ENCODE results near the gene TMCO4. TPM values are rescaled to one million over a fixed set of nuclear protein-coding genes. Genes with fewer than 3 reads are reported as not detected.
"Not testable (repeated sequence)": the region's sequence is repeated elsewhere in the genome, so short reads cannot be mapped to it uniquely, and the experiment has no call there.

Gene TMCO4
- total RNA-seq, 1 donor from 2014 or later, result 28.7 TPM

GRCh38 chr1:19817160-19817559 is 17.4 kb upstream of the TMCO4 start:
- intact Hi-C loops (cut with DNase I), result no loop called here

GRCh38 chr1:19816737-19817086 is 17.0 kb upstream of the TMCO4 start:
- H3K4me3 ChIP-seq; DNase-seq (ENCODE audit: extremely low spot score in 2 of 2); H3K9me3 ChIP-seq; H3K27me3 ChIP-seq; H3K4me1 ChIP-seq; H3K27ac ChIP-seq; intact Hi-C loops (cut with DNase I); H3K36me3 ChIP-seq: not testable (repeated sequence)

More at GRCh38 chr1:19817160-19817559, 17.4 kb upstream of the TMCO4 start:
- H3K4me1 ChIP-seq, result no peaks in the 10 kb centered on the region
- H3K4me3 ChIP-seq, result no peak overlapping the region
- no peaks in the 10 kb centered on the region for H3K36me3 ChIP-seq
- H3K9me3 ChIP-seq, result no peaks in the 10 kb centered on the region
- TF ChIP-seq CTCF (IDR thresholded peaks at IDR 0.05) (no peak), POLR2AphosphoS5 (IDR thresholded peaks at IDR 0.05; ENCODE audit: insufficient read depth in 1 of 2, low read depth in 1 of 2) (no peak), POLR2A (IDR thresholded peaks at IDR 0.05) (no peak)
- no peaks in the 10 kb centered on the region for H3K27me3 ChIP-seq
- no peak for DNase-seq (ENCODE audit: extremely low spot score in 2 of 2)
- no peak overlapping the region for H3K27ac ChIP-seq

GRCh38 chr1:19815801-19816736 is 16.4 kb upstream of the TMCO4 start:
- H3K36me3 ChIP-seq, result no peaks in the 10 kb centered on the region
- no peaks in the 10 kb centered on the region for H3K4me1 ChIP-seq
- H3K4me3 ChIP-seq, result no peak overlapping the region
- DNase-seq (ENCODE audit: extremely low spot score in 2 of 2), result no peak
- H3K27me3 ChIP-seq, result no peaks in the 10 kb centered on the region
- TF ChIP-seq POLR2A (IDR thresholded peaks at IDR 0.05) (no peak), POLR2AphosphoS5 (IDR thresholded peaks at IDR 0.05; ENCODE audit: insufficient read depth in 1 of 2, low read depth in 1 of 2) (no peak), CTCF (IDR thresholded peaks at IDR 0.05) (no peak)
- H3K27ac ChIP-seq, result no peak overlapping the region
- intact Hi-C loops (cut with DNase I), result no loop called here
- no peaks in the 10 kb centered on the region for H3K9me3 ChIP-seq

- H3K36me3 ChIP-seq, result no peaks in the 10 kb centered on the region
- no peaks in the 10 kb centered on the region for H3K9me3 ChIP-seq
- no peak within 1 kb of the TSS for H3K27ac ChIP-seq
- H3K27me3 ChIP-seq, result no peaks in the 10 kb centered on the region
- DNase-seq (ENCODE audit: extremely low spot score in 2 of 2), result no peak
- TF ChIP-seq POLR2AphosphoS5 (IDR thresholded peaks at IDR 0.05; ENCODE audit: insufficient read depth in 1 of 2, low read depth in 1 of 2), result no peak
- no peak for TF ChIP-seq CTCF (IDR thresholded peaks at IDR 0.05)
- TF ChIP-seq POLR2A (IDR thresholded peaks at IDR 0.05), result no peak
- H3K4me1 ChIP-seq, result no peaks in the 10 kb centered on the region
- no peak within 1 kb of the TSS for H3K4me3 ChIP-seq
- intact Hi-C loops (cut with DNase I), result no loop called here
These were observed 15.2 kb upstream of the TMCO4 start, which contains the start of gene RNF186 for GRCh38 chr1:19814681-19815503. TSS of gene RNF186 (minus strand) at chr1:19815283. CDS start at chr1:19815101, 182 bp downstream.

GRCh38 chr1:19814244-19814661 is 14.5 kb upstream of the TMCO4 start:
- Histone ChIP-seq H3K4me1 (no peaks in the 10 kb centered on the region), H3K27ac (no peak overlapping the region), H3K36me3 (no peaks in the 10 kb centered on the region), H3K9me3 (no peaks in the 10 kb centered on the region), H3K27me3 (no peaks in the 10 kb centered on the region), H3K4me3 (no peak overlapping the region)
- intact Hi-C loops (cut with DNase I), result no loop called here
- DNase-seq (ENCODE audit: extremely low spot score in 2 of 2), result no peak
- no peak for TF ChIP-seq POLR2A (IDR thresholded peaks at IDR 0.05)
- no peak for TF ChIP-seq CTCF (IDR thresholded peaks at IDR 0.05)
- TF ChIP-seq POLR2AphosphoS5 (IDR thresholded peaks at IDR 0.05; ENCODE audit: insufficient read depth in 1 of 2, low read depth in 1 of 2), result no peak
